ENCODE measurements around the gene ZNF90. TPM values are rescaled to one million over a fixed set of nuclear protein-coding genes. Genes with fewer than 3 reads are reported as not detected.

Gene ZNF90
- total RNA-seq, 1 experiment from 2014 or later, result not detected

DNA sequence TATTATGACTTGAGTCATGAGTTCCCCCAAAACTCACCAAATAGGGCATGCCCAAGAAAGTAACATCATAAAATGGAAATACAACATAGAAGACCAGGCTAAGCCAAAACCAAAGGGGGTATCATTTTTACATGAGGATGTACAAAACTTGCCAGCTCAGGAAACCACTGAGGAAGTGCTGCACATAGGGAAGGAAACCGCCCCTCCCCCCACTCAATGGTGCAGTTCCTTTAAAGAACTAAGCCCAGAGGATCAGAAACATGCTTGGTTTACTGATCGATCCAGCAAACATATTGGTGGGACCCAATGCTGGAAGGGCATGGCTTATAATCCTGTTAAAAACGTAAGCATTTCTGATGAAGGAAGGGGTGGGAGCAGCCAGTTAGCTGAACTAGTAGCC lies 85.0 kb downstream of the ZNF90 start:
- H3K9me2 ChIP-seq (ENCODE audit: insufficient read depth), result no peaks in the 10 kb centered on the region
- CTCF ChIA-PET, result no interaction called here
- RAD21 ChIA-PET (ENCODE audit: low non-redundant PET in 1 of 2, low total read pairs in 2 of 2, uncharacterized antibody in 2 of 2, unreplicated experiment in 2 of 2), result no interaction called here
- H3K9me3 ChIP-seq (ENCODE audit: control insufficient read depth in 1 of 2, insufficient read depth in 1 of 2, low read depth in 1 of 2, low read length in 2 of 2), result peaks cover 0 to 16% of the 10 kb centered on the region in 2 experiments; a peak in 2 of 4 replicates
- TF ChIP-seq TCF7L2 (IDR thresholded peaks at IDR 0.05; ENCODE audit: borderline replicate concordance, extremely low read depth, insufficient read depth, insufficient read length) (no peak), POLR2AphosphoS5 (IDR thresholded peaks at IDR 0.05; ENCODE audit: low read depth, low read length) (no peak), EZH2phosphoT487 (IDR thresholded peaks at IDR 0.05; ENCODE audit: borderline replicate concordance) (no peak), SIN3A (IDR thresholded peaks at IDR 0.05; ENCODE audit: low read depth) (no peak), ZNF274 (IDR thresholded peaks at IDR 0.05; ENCODE audit: low read depth, low read length) (no peak), SRF (IDR thresholded peaks at IDR 0.05; ENCODE audit: low read depth) (no peak), ATF3 (IDR thresholded peaks at IDR 0.05) (no peak), RAD21 (IDR thresholded peaks at IDR 0.05; ENCODE audit: low read depth) (no peak), POLR2A (IDR thresholded peaks at IDR 0.05; ENCODE audit: borderline replicate concordance, extremely low read depth, insufficient read depth, insufficient read length) (no peak), FOSL1 (IDR thresholded peaks at IDR 0.05; ENCODE audit: low read depth) (no peak), ZFX (IDR thresholded peaks at IDR 0.05) (no peak), CBX3 (IDR thresholded peaks at IDR 0.05; ENCODE audit: low read depth) (no peak), EGR1 (IDR thresholded peaks at IDR 0.05; ENCODE audit: low read depth) (no peak), YY1 (IDR thresholded peaks at IDR 0.05; ENCODE audit: extremely low read depth, insufficient replicate concordance, low read depth, low read length) (no peak), ELF1 (IDR thresholded peaks at IDR 0.05; ENCODE audit: borderline replicate concordance, low read depth) (no peak), MAX (IDR thresholded peaks at IDR 0.05) (no peak), CEBPB (IDR thresholded peaks at IDR 0.05; ENCODE audit: low read depth) (no peak), EZH2 (IDR thresholded peaks at IDR 0.05) (no peak), SP1 (IDR thresholded peaks at IDR 0.05; ENCODE audit: low read depth) (no peak)
- no peaks in the 10 kb centered on the region for H3K79me2 ChIP-seq (ENCODE audit: insufficient read depth, low read length)
- POLR2A ChIA-PET, result no interaction called here
- DNase-seq (ENCODE audit: low read depth, low spot score) (no peak), ATAC-seq (no peak)
- no peaks in the 10 kb centered on the region for H3K36me3 ChIP-seq (ENCODE audit: control insufficient read depth in 1 of 2, insufficient read depth in 2 of 2, low read length in 2 of 2)
- no peaks in the 10 kb centered on the region for H3K27me3 ChIP-seq (ENCODE audit: insufficient read depth, low read length)
- no peak overlapping the region for H2AFZ ChIP-seq (ENCODE audit: low read depth, low read length, poor library complexity, severe bottlenecking)
- H3K27ac ChIP-seq (ENCODE audit: low read depth, low read length), result no peak overlapping the region
- no peaks in the 10 kb centered on the region for H3K4me1 ChIP-seq (ENCODE audit: control insufficient read depth in 1 of 2, insufficient read depth in 2 of 2, low read length in 2 of 2)
- no peak overlapping the region for H3K9ac ChIP-seq (ENCODE audit: low read length)
- no peaks in the 10 kb centered on the region for H4K20me1 ChIP-seq (ENCODE audit: insufficient read depth)
- H3K4me3 ChIP-seq (replicated peaks in 1 of 2; ENCODE audit: low read depth in 1 of 2, low read length in 2 of 2), result no peak overlapping the region
- intact Hi-C loops (cut with micrococcal nuclease), result no loop called here
- BruUV-seq (replicated peaks), result no TSS peak
- no peak overlapping the region for H3K4me2 ChIP-seq (ENCODE audit: low read length)

Data from HCT116 (cell line).